Osteoblast (primary cell): Measurements from ENCODE around the gene MAB21L4. TPM values are rescaled to one million over a fixed set of nuclear protein-coding genes. Genes with fewer than 3 reads are reported as not detected.

Experiments
- DNase-seq: peaks from one replicate; pipeline ENCODE4 v3.0.0; 2011; ENCODE audit warnings: low spot score, mixed read lengths; ENCODE audit not compliant: insufficient read length; ENCODE audit errors: missing footprints
- H2AFZ ChIP-seq: 2 replicates; pipeline ENCODE4 v1.6.0; 2011; ENCODE audit warnings: mild to moderate bottlenecking, low read length
- H3K27ac ChIP-seq: 2 replicates; pipeline ENCODE4 v1.5.1; 2011; ENCODE audit warnings: mild to moderate bottlenecking, low read depth, low read length, moderate library complexity
- H3K27me3 ChIP-seq: 2 replicates; pipeline ENCODE4 v1.6.0; 2012; ENCODE audit warnings: mild to moderate bottlenecking, control low read depth, inconsistent platforms, low read length, moderate library complexity; ENCODE audit not compliant: insufficient read depth
- H3K36me3 ChIP-seq: 2 replicates; pipeline ENCODE4 v1.5.1; 2011; ENCODE audit warnings: mild to moderate bottlenecking, low read length, control low read depth, moderate library complexity; ENCODE audit not compliant: insufficient read depth
- H3K4me1 ChIP-seq: 2 replicates; pipeline ENCODE4 v1.5.1; 2011; ENCODE audit warnings: mild to moderate bottlenecking, low read length, control low read depth, moderate library complexity; ENCODE audit not compliant: insufficient read depth
- H3K4me2 ChIP-seq: 2 replicates; pipeline ENCODE4 v1.6.0; 2011; ENCODE audit warnings: mild to moderate bottlenecking, low read length; ENCODE audit not compliant: insufficient read depth
- H3K4me3 ChIP-seq: fragments of 200-600 bp; sonication (generic); 3 replicates; pipeline ENCODE4 v1.5.1; 2012; ENCODE audit warnings: mild to moderate bottlenecking, low read length, inconsistent platforms; ENCODE audit not compliant: insufficient read depth
- H3K79me2 ChIP-seq: 2 replicates; pipeline ENCODE4 v1.6.0; 2012; ENCODE audit warnings: mild to moderate bottlenecking, low read length, control low read depth, inconsistent platforms; ENCODE audit not compliant: insufficient read depth
- H3K9me3 ChIP-seq: 2 replicates; pipeline ENCODE4 v1.5.1; 2011; ENCODE audit warnings: low read depth, low read length, control low read depth
- H4K20me1 ChIP-seq: 2 replicates; pipeline ENCODE4 v1.6.0; 2012; ENCODE audit warnings: mild to moderate bottlenecking, low read length, control low read depth; ENCODE audit not compliant: insufficient read depth
- CTCF ChIP-seq: IDR thresholded peaks from 2 replicates; pipeline ENCODE4 v1.5.1; 2011; ENCODE audit warnings: mild to moderate bottlenecking, low read depth, low read length, moderate library complexity; ENCODE audit errors: extremely low read depth
- total RNA-seq: library from RNA; depleted of rRNA; stranded (reverse); fragments of >200 nt; gene quantifications from 2 replicates; pipeline ENCODE4 v1.2.3, GENCODE V29; 2012

The MAB21L4 gene
- total RNA-seq, 1 donor, result not detected

- H3K9me3 ChIP-seq, result no peaks in the 10 kb centered on the region
- TF ChIP-seq CTCF, result no peak
- no peak overlapping the region for H2AFZ ChIP-seq
- peaks cover 18% of the 10 kb centered on the region for H3K27me3 ChIP-seq
- H3K36me3 ChIP-seq, result no peaks in the 10 kb centered on the region
- H3K4me1 ChIP-seq, result no peaks in the 10 kb centered on the region
- H3K4me2 ChIP-seq, result no peak overlapping the region
- no peak for DNase-seq
- no peak overlapping the region for H3K4me3 ChIP-seq
- H3K79me2 ChIP-seq, result no peaks in the 10 kb centered on the region
- H3K27ac ChIP-seq, result no peak overlapping the region
- no peaks in the 10 kb centered on the region for H4K20me1 ChIP-seq
These were observed 8.5 kb upstream of the MAB21L4 start for GRCh38 chr2:240904216-240905175.

- no peak overlapping the region for H3K4me2 ChIP-seq
- TF ChIP-seq CTCF, result no peak
These were observed 7.5 kb upstream of the MAB21L4 start for GRCh38 chr2:240903191-240904060.

GRCh38 chr2:240902615-240903041 lies 6.7 kb upstream of the MAB21L4 start:
- H2AFZ ChIP-seq, result no peak overlapping the region
- no peak overlapping the region for H3K4me2 ChIP-seq
- peaks cover 16% of the 10 kb centered on the region for H3K27me3 ChIP-seq
- no peaks in the 10 kb centered on the region for H3K4me1 ChIP-seq
- H3K4me3 ChIP-seq, result no peak overlapping the region
- H3K27ac ChIP-seq, result no peak overlapping the region
- TF ChIP-seq CTCF, result no peak
- no peaks in the 10 kb centered on the region for H4K20me1 ChIP-seq
- no peaks in the 10 kb centered on the region for H3K36me3 ChIP-seq
- no peaks in the 10 kb centered on the region for H3K79me2 ChIP-seq
- DNase-seq, result peak; percentile 84
- H3K9me3 ChIP-seq, result no peaks in the 10 kb centered on the region

More at GRCh38 chr2:240903191-240904060, 7.5 kb upstream of the MAB21L4 start:
- Histone ChIP-seq H3K27ac (no peak overlapping the region), H3K27me3 (peaks cover 16% of the 10 kb centered on the region), H2AFZ (no peak overlapping the region), H4K20me1 (no peaks in the 10 kb centered on the region), H3K4me3 (no peak overlapping the region), H3K4me1 (no peaks in the 10 kb centered on the region), H3K79me2 (no peaks in the 10 kb centered on the region), H3K9me3 (no peaks in the 10 kb centered on the region), H3K36me3 (no peaks in the 10 kb centered on the region)
- DNase-seq, result no peak
